GM12878 (cell line): Measurements from ENCODE around the gene ARMC8.

Source experiments
- EZH2 ChIP-seq: IDR thresholded peaks from 2 replicates; pipeline ENCODE4 v1.6.1; 2012; ENCODE audit warnings: low read depth, mild to moderate bottlenecking, control low read depth, inconsistent platforms, low read length, borderline replicate concordance; ENCODE audit not compliant: control insufficient read depth
- IKZF1 ChIP-seq: fragments of 450-650 bp; conservative IDR thresholded peaks from 2 replicates; pipeline ENCODE4 v1.6.1; 2017; ENCODE audit warnings: antibody characterized with exemption, mild to moderate bottlenecking
- RAD21 ChIP-seq: IDR thresholded peaks from 2 replicates; pipeline ENCODE4 v1.6.1; 2011; ENCODE audit warnings: mild to moderate bottlenecking, low read depth, low read length, moderate library complexity; ENCODE audit not compliant: insufficient read depth

- TF ChIP-seq EZH2 (no peak), IKZF1 (no peak), RAD21 (no peak)
Observed at GRCh38 chr3:138259126-138259525, 72.0 kb downstream of the ARMC8 start.
